Activated T-cell treated with anti-CD3 and anti-CD28 coated beads for 48 hours (primary cell): Measurements from ENCODE around the gene PYURF.

ENCODE experiments used
- DNase-seq: peaks from one replicate; pipeline ENCODE4 v3.0.0-alpha.2; 2020; ENCODE audit warnings: low read depth

Gene PYURF

GRCh38 chr4:88511236-88511635, 12.3 kb downstream of the PYURF start:
- no peak for DNase-seq

GRCh38 chr4:88503344-88503743, 20.2 kb downstream of the PYURF start:
- DNase-seq: no peak

- no peak for DNase-seq
Observed at GRCh38 chr4:88497859-88498409, 25.6 kb downstream of the PYURF start.

GRCh38 chr4:88489100-88489761, 34.3 kb downstream of the PYURF start:
- DNase-seq: no peak

- no peak for DNase-seq
Observed at GRCh38 chr4:88481537-88481936, 42.0 kb downstream of the PYURF start.

- DNase-seq: no peak
Observed at GRCh38 chr4:88478247-88478646, 45.3 kb downstream of the PYURF start.

GRCh38 chr4:88477229-88477860, 46.2 kb downstream of the PYURF start:
- DNase-seq: no peak
